Stimulated activated CD8-positive, alpha-beta memory T cell treated with anti-CD3 and anti-CD28 coated beads, Interleukin-7, amount 100 ng/mL, for 4 hours (primary cell): ENCODE data around the gene PARN.
"Not testable (repeated sequence)": the region's sequence is repeated elsewhere in the genome, so short reads cannot be mapped to it uniquely, and the experiment has no call there.

Experiments
- DNase-seq, 2 donors: peaks; one replicate each; pipeline ENCODE4 v3.0.0-alpha.2; 2020; ENCODE audit warnings: low read depth in 2 of 2

PARN gene

GRCh38 chr16:14437426-14437825 lies 192.6 kb downstream of the PARN start:
- DNase-seq, result no peak

GRCh38 chr16:14436401-14436955 lies 193.6 kb downstream of the PARN start:
- peak in 1 of 2 donors; percentile 7 for DNase-seq

GRCh38 chr16:14434860-14435259 lies 195.2 kb downstream of the PARN start:
- no peak for DNase-seq

GRCh38 chr16:14428971-14429637 lies 201.0 kb downstream of the PARN start:
- DNase-seq, result not testable (repeated sequence)

- DNase-seq, result no peak
Measured at GRCh38 chr16:14428043-14428442, 202.0 kb downstream of the PARN start.

- DNase-seq, result no peak
Measured at GRCh38 chr16:14427371-14427948, 202.6 kb downstream of the PARN start.

- no peak for DNase-seq
Measured at GRCh38 chr16:14424595-14424994, 205.5 kb downstream of the PARN start.

- DNase-seq, result no peak
Measured at GRCh38 chr16:14423344-14423743, 206.7 kb downstream of the PARN start.

- no peak for DNase-seq
Measured at GRCh38 chr16:14420721-14421488, 209.2 kb downstream of the PARN start.

- not testable (repeated sequence) for DNase-seq
Measured at GRCh38 chr16:14420243-14420642, 209.8 kb downstream of the PARN start.

GRCh38 chr16:14419817-14420216 lies 210.2 kb downstream of the PARN start:
- no peak for DNase-seq

GRCh38 chr16:14418795-14419225 lies 211.2 kb downstream of the PARN start:
- no peak for DNase-seq

GRCh38 chr16:14416184-14416583 lies 213.9 kb downstream of the PARN start:
- no peak for DNase-seq

GRCh38 chr16:14415291-14415690 lies 214.8 kb downstream of the PARN start:
- DNase-seq, result no peak

- no peak for DNase-seq
Measured at GRCh38 chr16:14409563-14409962, 220.5 kb downstream of the PARN start.

- no peak for DNase-seq
Measured at GRCh38 chr16:14407786-14408399, 222.2 kb downstream of the PARN start.

- peak in 1 of 2 donors; percentile 1 for DNase-seq
Measured at GRCh38 chr16:14405611-14406537, 224.2 kb downstream of the PARN start.

GRCh38 chr16:14403001-14403389 lies 227.1 kb downstream of the PARN start:
- DNase-seq, result not testable (repeated sequence)

- DNase-seq, result not testable (repeated sequence)
Measured at GRCh38 chr16:14402114-14403000, 227.7 kb downstream of the PARN start.

- not testable (repeated sequence) for DNase-seq
Measured at GRCh38 chr16:14401711-14402061, 228.4 kb downstream of the PARN start.
